Stimulated activated naive CD8-positive, alpha-beta T cell treated with anti-CD3 and anti-CD28 coated beads, Interleukin-15, amount 100 ng/mL, for 72 hours (primary cell): Measurements from ENCODE around the gene DCDC1.
A peak's percentile ranks its signal among the peaks of the same experiment; 100 is the strongest.

Source experiments
- ATAC-seq: fragments of 150-1000 bp; cut with Tn5 transposase; 2 replicates; pipeline ENCODE4 v1.10.0; 2021; ENCODE audit warnings: mild to moderate bottlenecking, moderate library complexity
- DNase-seq, 2 donors: peaks; one replicate each; pipeline ENCODE4 v3.0.0; 2021 to 2022
- H3K27ac Mint-ChIP-seq, 2 donors: one replicate each; pipeline ENCODE4 v1.8.0; 2022; ENCODE audit warnings: mild to moderate bottlenecking in 2 of 2, mixed read lengths in 2 of 2, moderate library complexity in 2 of 2
- H3K27me3 Mint-ChIP-seq: one replicate; pipeline ENCODE4 v1.8.0; 2022; ENCODE audit warnings: mixed read lengths
- H3K4me1 Mint-ChIP-seq: one replicate; pipeline ENCODE4 v1.8.0; 2022; ENCODE audit warnings: mild to moderate bottlenecking, mixed read lengths
- H3K4me3 Mint-ChIP-seq, 2 donors: one replicate each; pipeline ENCODE4 v1.8.0; 2022; ENCODE audit warnings: mild to moderate bottlenecking in 2 of 2, mixed read lengths in 2 of 2, moderate library complexity in 1 of 2
- H3K9me3 Mint-ChIP-seq, 2 donors: one replicate each; pipeline ENCODE4 v1.8.0; 2022; ENCODE audit warnings: mixed read lengths in 2 of 2

Gene DCDC1

DNA sequence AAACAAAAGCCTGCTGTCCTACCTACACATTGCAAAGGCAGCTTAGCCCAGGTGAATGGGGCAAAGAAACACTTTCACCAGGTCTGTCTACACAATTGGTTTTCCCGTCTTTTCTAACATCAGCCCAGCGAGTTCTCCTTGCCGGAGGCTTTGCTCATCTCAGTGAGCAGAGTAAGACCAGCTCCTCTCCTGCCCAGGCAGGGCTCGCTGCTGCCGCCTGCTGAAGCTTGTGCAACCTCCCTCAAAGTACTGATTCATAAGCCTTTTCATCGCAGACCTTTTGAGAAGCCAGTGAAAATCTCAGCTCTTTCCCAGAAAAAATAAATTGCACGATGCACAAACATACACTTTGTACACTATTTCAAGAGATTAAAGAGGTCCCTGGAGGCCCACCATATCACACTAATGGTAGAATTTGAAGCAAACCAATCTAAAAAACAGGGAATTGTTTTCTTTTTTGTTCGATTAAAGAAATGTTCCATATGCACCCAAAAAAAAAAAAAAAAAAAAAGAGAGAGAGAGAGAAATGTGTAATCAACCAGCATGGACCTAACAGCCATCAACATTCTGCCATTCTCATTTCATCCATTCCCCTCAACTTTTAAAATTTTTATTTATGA is 455.3 kb downstream of the DCDC1 start:
- DNase-seq: peak; percentile 4 to 17

GRCh38 chr11:30911247-30911646 is 458.3 kb downstream of the DCDC1 start:
- Mint-ChIP-seq H3K9me3 (no peaks in the 10 kb centered on the region), H3K27ac (no peak overlapping the region), H3K4me3 (no peak overlapping the region), H3K4me1 (no peaks in the 10 kb centered on the region), H3K27me3 (peaks cover 17% of the 10 kb centered on the region)
- peak; percentile 20 for ATAC-seq
- no peak for DNase-seq

More for the DNA sequence above, 455.3 kb downstream of the DCDC1 start:
- Mint-ChIP-seq H3K27me3 (peaks cover 26% of the 10 kb centered on the region), H3K9me3 (no peaks in the 10 kb centered on the region), H3K4me1 (no peaks in the 10 kb centered on the region), H3K27ac (no peak overlapping the region), H3K4me3 (no peak overlapping the region)
- peak; percentile 72 for ATAC-seq

DNA sequence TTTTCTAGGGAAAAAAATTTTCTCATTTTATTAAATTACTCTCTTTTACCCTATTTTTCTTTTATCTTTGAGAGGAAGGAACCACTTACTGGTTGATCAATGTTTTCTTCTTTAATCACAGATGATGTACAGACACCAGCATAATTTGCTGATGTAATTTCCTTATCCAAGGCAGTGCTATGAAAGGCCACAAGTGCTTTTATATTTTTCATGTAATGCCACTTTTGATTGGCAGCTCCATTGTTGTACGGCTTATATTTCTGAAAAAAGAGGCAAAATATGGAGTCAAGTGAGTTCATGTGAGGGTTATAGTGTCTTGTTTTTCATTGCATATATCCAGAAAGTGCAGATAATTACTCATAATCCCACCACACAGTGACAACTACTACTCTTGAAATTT is 460.7 kb downstream of the DCDC1 start:
- DNase-seq (no peak), ATAC-seq (no peak)
- Mint-ChIP-seq H3K27me3 (peaks cover 11% of the 10 kb centered on the region), H3K27ac (no peak overlapping the region), H3K4me3 (no peak overlapping the region), H3K4me1 (no peaks in the 10 kb centered on the region), H3K9me3 (no peaks in the 10 kb centered on the region)

DNA sequence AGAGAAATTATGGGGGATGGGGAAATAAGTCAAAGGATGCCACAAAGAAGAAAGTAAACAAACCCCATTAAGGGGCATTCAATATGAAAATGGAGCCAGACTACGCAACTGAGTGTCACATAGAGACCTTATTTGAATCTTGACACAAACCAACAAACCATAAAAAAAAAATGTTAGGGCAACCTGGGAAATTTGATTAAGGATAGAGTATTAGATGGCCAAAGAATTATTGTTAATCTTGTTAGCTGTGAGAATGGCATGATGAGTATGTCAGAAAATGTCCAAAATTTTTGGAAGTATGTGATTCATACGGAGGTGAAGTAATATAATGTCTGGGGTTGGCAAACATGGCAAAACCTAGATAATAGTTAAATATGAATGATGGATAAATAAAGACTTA is 461.3 kb downstream of the DCDC1 start:
- H3K4me1 Mint-ChIP-seq: no peaks in the 10 kb centered on the region
- no peak overlapping the region for H3K27ac Mint-ChIP-seq
- ATAC-seq (no peak), DNase-seq (no peak)
- H3K27me3 Mint-ChIP-seq: peaks cover 8% of the 10 kb centered on the region
- no peaks in the 10 kb centered on the region for H3K9me3 Mint-ChIP-seq
- H3K4me3 Mint-ChIP-seq: no peak overlapping the region

- no peak overlapping the region for H3K27ac Mint-ChIP-seq
- H3K27me3 Mint-ChIP-seq: peaks cover 8% of the 10 kb centered on the region
- H3K4me3 Mint-ChIP-seq: no peak overlapping the region
- ATAC-seq (no peak), DNase-seq (no peak)
- H3K9me3 Mint-ChIP-seq: no peaks in the 10 kb centered on the region
- no peaks in the 10 kb centered on the region for H3K4me1 Mint-ChIP-seq
Measured at GRCh38 chr11:30902929-30903328, 466.6 kb downstream of the DCDC1 start.

DNA sequence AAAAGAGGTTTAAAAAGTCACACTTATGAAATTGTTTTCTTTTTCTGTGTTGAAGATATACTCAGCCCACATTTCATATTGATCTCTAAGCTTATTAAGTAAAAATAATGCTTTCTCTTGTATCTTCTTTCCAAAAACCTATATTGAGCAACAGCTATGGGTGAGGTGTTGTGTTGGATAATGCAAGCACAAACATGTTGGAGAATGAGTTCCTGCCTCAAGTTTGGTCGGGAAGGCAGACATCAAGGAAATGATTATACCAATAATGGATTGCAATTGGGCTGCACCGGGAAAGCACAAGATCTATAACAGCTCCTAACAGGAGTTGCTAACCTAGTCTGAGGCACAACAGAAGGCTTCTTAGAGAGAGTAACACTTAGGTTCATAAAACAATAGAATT is 474.5 kb downstream of the DCDC1 start:
- DNase-seq (no peak), ATAC-seq (no peak)
- no peaks in the 10 kb centered on the region for H3K9me3 Mint-ChIP-seq
- H3K27me3 Mint-ChIP-seq: no peaks in the 10 kb centered on the region
- H3K4me1 Mint-ChIP-seq: no peaks in the 10 kb centered on the region
- no peak overlapping the region for H3K27ac Mint-ChIP-seq
- H3K4me3 Mint-ChIP-seq: no peak overlapping the region

GRCh38 chr11:30893318-30893717 is 476.2 kb downstream of the DCDC1 start:
- DNase-seq: no peak
- Mint-ChIP-seq H3K4me3 (no peak overlapping the region), H3K27me3 (no peaks in the 10 kb centered on the region), H3K27ac (no peak overlapping the region), H3K4me1 (no peaks in the 10 kb centered on the region), H3K9me3 (no peaks in the 10 kb centered on the region)
- ATAC-seq: no peak

DNA sequence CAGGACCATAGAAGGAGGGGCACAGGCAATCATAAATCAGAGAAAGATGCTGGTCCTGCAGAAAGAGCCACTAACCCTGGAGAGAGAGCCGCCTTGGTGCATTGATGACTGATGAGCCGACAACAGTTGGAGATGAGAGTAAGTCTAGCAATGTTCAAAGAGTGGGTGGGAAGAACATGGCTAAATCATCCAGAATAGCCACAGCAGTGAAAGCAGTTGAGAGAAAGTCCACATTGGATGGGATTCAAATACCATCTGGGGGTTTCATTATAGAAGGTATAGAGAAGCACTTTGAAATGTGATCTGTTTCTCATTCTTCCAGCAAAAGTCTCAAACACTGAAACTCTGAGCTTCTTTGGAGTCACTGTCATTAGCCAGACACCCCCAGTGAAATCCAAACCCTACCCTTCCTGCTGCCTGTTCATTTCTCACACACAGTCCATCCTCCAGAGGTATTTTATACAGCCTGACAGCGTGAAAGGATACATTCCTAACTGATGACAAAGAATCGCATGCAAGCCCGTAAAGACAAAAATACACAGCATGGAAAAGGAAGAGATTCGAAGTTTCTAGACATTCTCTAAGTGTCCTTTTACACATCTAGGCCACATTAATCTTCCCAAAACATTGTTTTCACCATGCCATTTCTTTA is 480.3 kb downstream of the DCDC1 start:
- Mint-ChIP-seq H3K27me3 (no peaks in the 10 kb centered on the region), H3K4me1 (no peaks in the 10 kb centered on the region), H3K4me3 (no peak overlapping the region), H3K9me3 (no peaks in the 10 kb centered on the region), H3K27ac (no peak overlapping the region)
- DNase-seq: no peak
- ATAC-seq: no peak

- no peaks in the 10 kb centered on the region for H3K27me3 Mint-ChIP-seq
- H3K9me3 Mint-ChIP-seq: no peaks in the 10 kb centered on the region
- H3K27ac Mint-ChIP-seq: no peak overlapping the region
- DNase-seq (no peak), ATAC-seq (no peak)
- no peak overlapping the region for H3K4me3 Mint-ChIP-seq
- H3K4me1 Mint-ChIP-seq: no peaks in the 10 kb centered on the region
Measured at GRCh38 chr11:30879322-30880005, 490.1 kb downstream of the DCDC1 start.

DNA sequence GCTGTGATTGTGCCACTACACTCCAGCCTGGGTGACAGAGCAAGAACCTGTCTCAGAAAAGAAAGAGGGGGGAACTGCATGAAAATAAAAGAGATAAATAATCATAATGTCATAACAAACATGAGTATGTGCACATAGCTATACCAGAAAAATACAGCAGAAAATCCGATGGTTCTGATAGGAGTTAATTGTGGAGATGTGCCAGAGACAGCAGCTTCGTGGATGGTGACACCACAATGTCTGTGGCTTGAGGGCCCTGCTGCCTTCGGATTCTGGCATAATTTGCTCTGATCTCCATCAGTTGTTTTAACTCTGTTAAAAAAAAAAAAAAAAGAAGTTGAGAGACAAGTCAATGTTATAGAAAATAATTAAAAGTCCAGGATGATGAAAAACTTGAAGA is 491.1 kb downstream of the DCDC1 start:
- H3K27me3 Mint-ChIP-seq: no peaks in the 10 kb centered on the region
- no peaks in the 10 kb centered on the region for H3K9me3 Mint-ChIP-seq
- no peak overlapping the region for H3K27ac Mint-ChIP-seq
- DNase-seq: no peak
- H3K4me3 Mint-ChIP-seq: no peak overlapping the region
- ATAC-seq: no peak
- H3K4me1 Mint-ChIP-seq: no peaks in the 10 kb centered on the region

DNA sequence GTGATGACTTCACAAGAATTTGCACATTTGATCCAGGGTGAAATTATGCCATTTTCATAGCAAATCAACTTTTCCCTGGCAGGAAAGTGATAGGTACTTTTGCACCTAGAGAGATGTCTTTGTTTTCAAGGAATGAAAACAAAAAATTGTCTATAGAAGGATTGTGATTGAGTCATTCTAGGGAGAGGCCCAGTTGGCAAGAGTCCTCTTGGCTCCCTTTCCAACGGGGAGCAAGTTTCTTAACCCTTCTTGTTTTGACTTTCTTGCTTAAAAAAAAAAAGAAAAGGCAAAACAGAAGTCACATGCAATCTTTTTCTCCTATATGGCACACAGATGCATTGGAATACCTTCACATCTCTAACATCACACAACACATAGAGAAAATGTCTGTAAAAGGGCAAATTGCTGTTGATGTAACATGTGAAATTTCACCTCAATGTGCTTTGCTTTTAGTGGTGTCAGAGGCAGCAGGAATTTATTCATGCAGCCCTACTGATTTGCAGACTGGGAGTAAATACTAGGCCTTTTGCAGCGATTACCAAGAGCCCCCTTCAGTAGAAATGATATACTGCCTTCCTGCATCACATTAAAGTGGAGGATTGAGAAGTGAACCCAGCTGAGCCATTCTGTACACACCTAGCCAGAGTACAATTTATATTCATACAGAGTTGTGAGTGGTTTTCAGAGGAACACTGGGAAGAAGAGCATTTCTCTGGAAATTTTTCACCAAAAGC is 492.7 kb downstream of the DCDC1 start:
- no peak for ATAC-seq
- Mint-ChIP-seq H3K4me3 (no peak overlapping the region), H3K9me3 (no peaks in the 10 kb centered on the region), H3K27ac (no peak overlapping the region), H3K4me1 (no peaks in the 10 kb centered on the region), H3K27me3 (no peaks in the 10 kb centered on the region)
- DNase-seq: no peak

DNA sequence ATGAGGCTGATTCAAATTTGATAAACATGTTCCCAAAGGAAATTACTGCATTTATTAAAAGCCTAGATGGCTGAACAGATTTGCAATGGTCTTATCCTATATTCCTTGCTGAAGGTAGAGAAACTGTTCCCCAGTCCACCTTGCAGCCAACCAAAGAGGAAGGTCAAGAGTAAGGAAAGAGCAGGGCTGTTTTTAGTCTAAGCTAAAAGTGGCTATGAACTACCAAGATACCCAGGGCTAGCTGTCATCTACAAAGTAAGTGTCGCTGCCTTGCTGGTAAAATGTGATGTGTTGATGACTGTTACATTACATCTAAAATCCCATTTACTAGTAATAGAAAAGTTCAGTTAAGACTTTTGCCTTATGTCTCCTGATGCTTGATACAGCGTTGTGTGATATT is 493.3 kb downstream of the DCDC1 start:
- H3K27me3 Mint-ChIP-seq: no peaks in the 10 kb centered on the region
- no peaks in the 10 kb centered on the region for H3K4me1 Mint-ChIP-seq
- DNase-seq: no peak
- no peak overlapping the region for H3K27ac Mint-ChIP-seq
- H3K9me3 Mint-ChIP-seq: no peaks in the 10 kb centered on the region
- no peak for ATAC-seq
- no peak overlapping the region for H3K4me3 Mint-ChIP-seq

- H3K9me3 Mint-ChIP-seq: no peaks in the 10 kb centered on the region
- H3K4me3 Mint-ChIP-seq: no peak overlapping the region
- no peak overlapping the region for H3K27ac Mint-ChIP-seq
- no peaks in the 10 kb centered on the region for H3K27me3 Mint-ChIP-seq
- no peak for DNase-seq
- H3K4me1 Mint-ChIP-seq: no peaks in the 10 kb centered on the region
- no peak for ATAC-seq
Measured at GRCh38 chr11:30875806-30876205, 493.7 kb downstream of the DCDC1 start.

DNA sequence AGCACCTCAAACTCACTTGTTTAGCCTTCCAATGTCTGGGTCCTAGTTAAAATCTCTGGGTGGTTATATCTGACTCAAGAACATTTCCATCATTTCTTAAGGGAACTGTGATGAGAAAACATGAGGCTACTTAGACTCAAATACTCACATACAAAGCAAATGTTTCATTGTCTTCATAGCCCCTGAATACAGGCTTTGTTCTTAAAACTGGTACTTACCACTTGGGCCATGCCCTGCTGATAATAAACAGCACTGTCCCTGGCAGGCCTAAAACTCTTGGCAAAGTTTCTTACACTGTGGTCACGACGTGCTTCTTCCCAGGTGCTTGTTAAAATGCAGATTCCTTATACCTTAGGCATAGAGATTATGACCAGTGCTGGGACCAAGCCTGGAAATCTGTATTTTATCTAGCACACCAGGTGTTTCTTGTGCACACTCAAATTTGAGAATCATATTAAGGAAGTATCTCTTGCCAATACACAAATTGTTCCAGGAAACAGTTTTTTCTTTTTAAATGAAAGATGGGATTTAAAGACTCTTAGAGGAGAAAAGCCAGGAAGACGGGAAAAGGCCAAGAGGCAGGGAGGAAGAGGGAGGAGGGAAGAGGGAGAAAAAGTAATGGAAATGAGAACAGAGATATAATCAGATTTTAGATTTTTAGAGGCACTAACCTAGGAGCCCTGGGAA is 495.5 kb downstream of the DCDC1 start:
- Mint-ChIP-seq H3K4me3 (no peak overlapping the region), H3K27me3 (peaks cover 9% of the 10 kb centered on the region), H3K9me3 (no peaks in the 10 kb centered on the region), H3K27ac (no peak overlapping the region), H3K4me1 (no peaks in the 10 kb centered on the region)
- no peak for DNase-seq
- no peak for ATAC-seq

GRCh38 chr11:30868626-30869081 is 500.9 kb downstream of the DCDC1 start:
- no peak overlapping the region for H3K4me3 Mint-ChIP-seq
- peaks cover 9% of the 10 kb centered on the region for H3K27me3 Mint-ChIP-seq
- ATAC-seq: no peak

More at GRCh38 chr11:30868626-30869081, 500.9 kb downstream of the DCDC1 start:
- H3K9me3 Mint-ChIP-seq: no peaks in the 10 kb centered on the region
- DNase-seq: no peak
- H3K4me1 Mint-ChIP-seq: no peaks in the 10 kb centered on the region
- H3K27ac Mint-ChIP-seq: no peak overlapping the region
